Cardiac fibroblast (primary cell): ENCODE results near the gene WIPF1.

Experiments used
- DNase-seq, 2 donors: peaks; one replicate each; pipeline versions ENCODE4 v3.0.0 to v3.0.0-alpha.2; 2010; ENCODE audit warnings: low read depth in 2 of 2
- H3K4me3 ChIP-seq, 2 donors: replicated peaks in 1 of 2; 1 replicate in 1 of 2; 2 replicates in 1 of 2; pipeline ENCODE4 v1.5.1; 2011; ENCODE audit warnings: low read depth in 2 of 2, low read length in 2 of 2, mild to moderate bottlenecking in 2 of 2, moderate library complexity in 1 of 2
- CTCF ChIP-seq: IDR thresholded peaks from one replicate; pipeline ENCODE4 v1.5.1; 2011; ENCODE audit warnings: low read depth, mild to moderate bottlenecking, low read length, inconsistent platforms

WIPF1 gene

GRCh38 chr2:174588463-174588862 is 9.1 kb downstream of the WIPF1 start:
- TF ChIP-seq CTCF, result no peak
- H3K4me3 ChIP-seq, result no peak overlapping the region
- no peak for DNase-seq

- DNase-seq, result no peak
- TF ChIP-seq CTCF, result no peak
- H3K4me3 ChIP-seq, result no peak overlapping the region
Observed at GRCh38 chr2:174587579-174587978, 10.0 kb downstream of the WIPF1 start.

GRCh38 chr2:174586418-174587295 is 10.9 kb downstream of the WIPF1 start:
- no peak for TF ChIP-seq CTCF
- no peak overlapping the region for H3K4me3 ChIP-seq
- peak in 1 of 2 donors; percentile 52 for DNase-seq

- no peak for DNase-seq
- TF ChIP-seq CTCF, result no peak
- H3K4me3 ChIP-seq, result no peak overlapping the region
Observed at GRCh38 chr2:174585657-174586252, 11.8 kb downstream of the WIPF1 start.

GRCh38 chr2:174585146-174585545 is 12.5 kb downstream of the WIPF1 start:
- no peak for DNase-seq
- no peak overlapping the region for H3K4me3 ChIP-seq
- TF ChIP-seq CTCF, result no peak

GRCh38 chr2:174581491-174581890 is 16.1 kb downstream of the WIPF1 start:
- DNase-seq, result no peak
- TF ChIP-seq CTCF, result no peak
- no peak overlapping the region for H3K4me3 ChIP-seq
